Uterus (tissue), 4 donors: ENCODE measurements around the gene OPCML. TPM values are rescaled to one million over a fixed set of nuclear protein-coding genes. Genes with fewer than 3 reads are reported as not detected.

Source experiments
- DNase-seq, 2 donors: peaks; one replicate each; pipeline ENCODE4 v3.0.0-alpha.2; 2019 to 2020
- H3K27ac ChIP-seq, 2 donors: fragments of 200-600 bp; sonication (generic); 1 replicate in 1 of 2; 2 replicates in 1 of 2; pipeline ENCODE4 v1.5.1; 2016 to 2018
- H3K27me3 ChIP-seq, 2 donors: fragments of 200-600 bp; sonication (generic); one replicate each; pipeline ENCODE4 v1.5.1; 2018 to 2019; ENCODE audit warnings: control low read depth in 1 of 2
- H3K36me3 ChIP-seq, 2 donors: fragments of 200-600 bp; sonication (generic); one replicate each; pipeline ENCODE4 v1.5.1; 2019; ENCODE audit warnings: control low read depth in 1 of 2
- H3K4me1 ChIP-seq, 2 donors: fragments of 200-600 bp; sonication (generic); one replicate each; pipeline ENCODE4 v1.5.1; 2018 to 2019; ENCODE audit warnings: control low read depth in 1 of 2
- H3K4me3 ChIP-seq, 2 donors: fragments of 200-600 bp; sonication (generic); 1 replicate in 1 of 2; 2 replicates in 1 of 2; pipeline ENCODE4 v1.5.1; 2018 to 2019; ENCODE audit warnings: mild to moderate bottlenecking in 1 of 2
- H3K9me3 ChIP-seq, 2 donors: fragments of 200-600 bp; sonication (generic); one replicate each; pipeline ENCODE4 v1.5.1; 2019; ENCODE audit warnings: control low read depth in 1 of 2
- CTCF ChIP-seq, 4 experiments: fragments of 200-600 bp in 2 of 4; fragments of 450-650 bp in 2 of 4; sonication (generic) in 2 of 4; IDR thresholded peaks; one replicate each; pipeline ENCODE4 v1.5.1; 2016 to 2019; ENCODE audit warnings: antibody characterized with exemption in 4 of 4, mild to moderate bottlenecking in 2 of 4, moderate library complexity in 1 of 4
- POLR2A ChIP-seq, 2 donors: fragments of 450-650 bp; IDR thresholded peaks; one replicate each; pipeline ENCODE4 v1.6.1; 2016; ENCODE audit warnings: antibody characterized with exemption in 2 of 2, mild to moderate bottlenecking in 1 of 2, moderate library complexity in 1 of 2
- intact Hi-C: fragments of 100-400 bp; cut with DNase I; formaldehyde crosslinking; loops from one replicate; pipeline ENCODE4 v1.15.1; 2023; ENCODE audit warnings: low total_unique reads
- total RNA-seq, 4 donors: library from RNA; depleted of rRNA in 3 of 4; stranded (reverse); fragments of >200 nt in 3 of 4; gene quantifications; one replicate each; pipeline versions ENCODE4 v1.1.0 to v1.2.4, GENCODE V29; 2014 to 2023
- donor health status: DM: yes; HTN: yes; CAD: no.

The OPCML gene
- total RNA-seq, 4 donors from 2014 or later: under 0.01 to 3.9 (median 1.7) TPM

DNA sequence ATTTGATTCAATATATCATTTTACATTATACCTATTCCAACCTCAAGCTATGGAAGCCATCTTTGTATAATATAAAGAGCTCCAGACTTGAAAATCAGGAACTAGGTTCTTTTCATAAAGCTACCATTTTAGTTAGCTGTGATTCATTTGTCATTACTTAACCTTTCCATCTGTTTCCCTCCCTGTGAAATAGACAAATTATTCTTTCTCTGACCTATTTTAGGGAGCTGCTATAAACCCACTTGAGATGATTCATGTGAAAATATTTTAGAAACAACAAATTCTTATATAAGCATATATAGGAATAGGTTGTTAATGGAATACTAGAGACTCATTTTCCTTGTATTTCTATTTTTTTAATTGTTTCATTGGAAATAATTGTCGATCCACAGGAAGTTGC is 1012.1 kb downstream of the OPCML start:
- intact Hi-C loops: no loop called here
- H3K27me3 ChIP-seq: no peaks in the 10 kb centered on the region
- H3K27ac ChIP-seq: no peak overlapping the region
- TF ChIP-seq POLR2A (IDR thresholded peaks at IDR 0.05) (no peak), CTCF (IDR thresholded peaks at IDR 0.05) (no peak)
- H3K36me3 ChIP-seq: no peaks in the 10 kb centered on the region
- no peaks in the 10 kb centered on the region for H3K9me3 ChIP-seq
- DNase-seq: no peak
- no peak overlapping the region for H3K4me3 ChIP-seq
- no peaks in the 10 kb centered on the region for H3K4me1 ChIP-seq

- no peak for DNase-seq
- Histone ChIP-seq H3K27me3 (no peaks in the 10 kb centered on the region), H3K4me1 (no peaks in the 10 kb centered on the region), H3K36me3 (no peaks in the 10 kb centered on the region), H3K4me3 (no peak overlapping the region), H3K9me3 (no peaks in the 10 kb centered on the region), H3K27ac (no peak overlapping the region)
- TF ChIP-seq POLR2A (IDR thresholded peaks at IDR 0.05) (no peak), CTCF (IDR thresholded peaks at IDR 0.05) (no peak)
- intact Hi-C loops: no loop called here
These were observed 1013.0 kb downstream of the OPCML start for GRCh38 chr11:132519241-132519815.

- intact Hi-C loops: no loop called here
- H3K36me3 ChIP-seq: no peaks in the 10 kb centered on the region
- H3K27me3 ChIP-seq: no peaks in the 10 kb centered on the region
- H3K27ac ChIP-seq: no peak overlapping the region
- no peak for DNase-seq
- H3K4me3 ChIP-seq: no peak overlapping the region
- TF ChIP-seq CTCF (IDR thresholded peaks at IDR 0.05) (no peak), POLR2A (IDR thresholded peaks at IDR 0.05) (no peak)
- no peaks in the 10 kb centered on the region for H3K4me1 ChIP-seq
- H3K9me3 ChIP-seq: no peaks in the 10 kb centered on the region
These were observed 1027.7 kb downstream of the OPCML start for GRCh38 chr11:132504501-132505041.

DNA sequence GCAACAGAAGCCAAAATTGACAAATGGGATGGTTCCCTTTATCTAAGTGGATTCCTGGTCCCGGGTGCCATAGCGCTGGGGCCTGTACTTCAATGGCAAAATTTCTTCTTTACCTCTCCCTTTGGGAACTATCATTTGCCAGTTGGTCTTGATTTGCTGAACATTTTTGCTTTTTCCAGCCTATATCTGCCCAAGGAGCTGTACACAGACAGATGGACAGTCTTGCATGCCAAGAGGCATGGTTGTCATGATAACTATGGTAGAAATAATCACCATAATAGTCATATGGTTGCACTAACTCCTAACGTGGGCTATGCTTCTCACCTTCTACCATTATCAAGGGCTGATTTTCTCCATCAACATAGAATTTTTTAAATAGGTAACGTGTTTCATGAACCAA is 1030.9 kb downstream of the OPCML start:
- H3K4me3 ChIP-seq: no peak overlapping the region
- intact Hi-C loops: no loop called here
- H3K27ac ChIP-seq: no peak overlapping the region
- no peak for DNase-seq
- H3K4me1 ChIP-seq: no peaks in the 10 kb centered on the region
- H3K9me3 ChIP-seq: no peaks in the 10 kb centered on the region
- TF ChIP-seq POLR2A (IDR thresholded peaks at IDR 0.05) (no peak), CTCF (IDR thresholded peaks at IDR 0.05) (no peak)
- H3K27me3 ChIP-seq: no peaks in the 10 kb centered on the region
- no peaks in the 10 kb centered on the region for H3K36me3 ChIP-seq

GRCh38 chr11:132499661-132500060 is 1032.6 kb downstream of the OPCML start:
- TF ChIP-seq CTCF (IDR thresholded peaks at IDR 0.05) (no peak), POLR2A (IDR thresholded peaks at IDR 0.05) (no peak)
- intact Hi-C loops: no loop called here
- Histone ChIP-seq H3K4me3 (no peak overlapping the region), H3K27me3 (no peaks in the 10 kb centered on the region), H3K4me1 (no peaks in the 10 kb centered on the region), H3K36me3 (no peaks in the 10 kb centered on the region), H3K9me3 (no peaks in the 10 kb centered on the region), H3K27ac (no peak overlapping the region)
- DNase-seq: no peak
